ENCODE measurements around the gene PRSS38.

The PRSS38 gene

GRCh38 chr1:227816750-227817446 lies 1.4 kb downstream of the PRSS38 start:
- TF ChIP-seq CTCF (IDR thresholded peaks at IDR 0.05; ENCODE audit: insufficient read depth, low read depth, low read length, missing control alignments): no peak
- no peak for DNase-seq (ENCODE audit: low read depth)
- no peak overlapping the region for H3K4me3 ChIP-seq (ENCODE audit: low read depth, low read length)

GRCh38 chr1:227823537-227823936 lies 8.1 kb downstream of the PRSS38 start:
- DNase-seq (ENCODE audit: low read depth): no peak
- no peak for TF ChIP-seq CTCF (IDR thresholded peaks at IDR 0.05; ENCODE audit: insufficient read depth, low read depth, low read length, missing control alignments)
- H3K4me3 ChIP-seq (ENCODE audit: low read depth, low read length): no peak overlapping the region

GRCh38 chr1:227824204-227824603 lies 8.7 kb downstream of the PRSS38 start:
- H3K4me3 ChIP-seq (ENCODE audit: low read depth, low read length): no peak overlapping the region
- no peak for DNase-seq (ENCODE audit: low read depth)
- TF ChIP-seq CTCF (IDR thresholded peaks at IDR 0.05; ENCODE audit: insufficient read depth, low read depth, low read length, missing control alignments): no peak

- TF ChIP-seq CTCF (IDR thresholded peaks at IDR 0.05; ENCODE audit: insufficient read depth, low read depth, low read length, missing control alignments): no peak
- H3K4me3 ChIP-seq (ENCODE audit: low read depth, low read length): no peak overlapping the region
- DNase-seq (ENCODE audit: low read depth): no peak
Observed at GRCh38 chr1:227828786-227829185, 13.3 kb downstream of the PRSS38 start.

- DNase-seq (ENCODE audit: low read depth): no peak
- TF ChIP-seq CTCF (IDR thresholded peaks at IDR 0.05; ENCODE audit: insufficient read depth, low read depth, low read length, missing control alignments): no peak
- no peak overlapping the region for H3K4me3 ChIP-seq (ENCODE audit: low read depth, low read length)
Observed at GRCh38 chr1:227838181-227838580, 22.7 kb downstream of the PRSS38 start.

- no peak for DNase-seq (ENCODE audit: low read depth)
- no peak for TF ChIP-seq CTCF (IDR thresholded peaks at IDR 0.05; ENCODE audit: insufficient read depth, low read depth, low read length, missing control alignments)
- no peak overlapping the region for H3K4me3 ChIP-seq (ENCODE audit: low read depth, low read length)
Observed at GRCh38 chr1:227841096-227841495, 25.6 kb downstream of the PRSS38 start.
